T-helper 17 cell (primary cell): ENCODE results near the gene PLD1. TPM values are rescaled to one million over a fixed set of nuclear protein-coding genes. Genes with fewer than 3 reads are reported as not detected.
"Not testable (repeated sequence)": the region's sequence is repeated elsewhere in the genome, so short reads cannot be mapped to it uniquely, and the experiment has no call there.

Experiments
- ATAC-seq: fragments of 150-1000 bp; cut with Tn5 transposase; 2 replicates; pipeline ENCODE4 v1.10.0; 2021; ENCODE audit warnings: mild to moderate bottlenecking, moderate library complexity
- DNase-seq, 3 donors: peaks; one replicate each; pipeline versions ENCODE4 v3.0.0 to v3.0.0-alpha.2; 2020 to 2021
- H3K9me3 ChIP-seq: one replicate; pipeline ENCODE4 v1.7.0; 2013; ENCODE audit warnings: low read length, mild to moderate bottlenecking; ENCODE audit not compliant: control insufficient read depth, poor library complexity, severe bottlenecking
- H3K27ac Mint-ChIP-seq: one replicate; pipeline ENCODE4 v1.8.0; 2022; ENCODE audit warnings: mild to moderate bottlenecking, moderate library complexity, mixed read lengths
- H3K27me3 Mint-ChIP-seq: one replicate; pipeline ENCODE4 v1.8.0; 2022; ENCODE audit warnings: mixed read lengths
- H3K36me3 Mint-ChIP-seq: one replicate; pipeline ENCODE4 v1.8.0; 2022; ENCODE audit warnings: low read depth, mixed read lengths
- H3K4me1 Mint-ChIP-seq: one replicate; pipeline ENCODE4 v1.8.0; 2022; ENCODE audit warnings: mild to moderate bottlenecking, mixed read lengths
- H3K4me3 Mint-ChIP-seq: one replicate; pipeline ENCODE4 v1.8.0; 2022; ENCODE audit warnings: mild to moderate bottlenecking, moderate library complexity, mixed read lengths
- total RNA-seq, 4 donors: library from RNA in 2 of 4; stranded (reverse) in 2 of 4; gene quantifications; one replicate each; pipeline ENCODE4 v1.2.3 and lab custom pipeline; 2022 to 2026

PLD1 gene
- total RNA-seq, 2 donors from 2014 or later: 6.2 to 9.4 TPM

GRCh38 chr3:171712171-171712938, 97.9 kb downstream of the PLD1 start:
- H3K9me3 ChIP-seq: no peaks in the 10 kb centered on the region
- DNase-seq (no peak), ATAC-seq (no peak)
- peaks cover 2% of the 10 kb centered on the region for H3K36me3 Mint-ChIP-seq
- no peak overlapping the region for H3K27ac Mint-ChIP-seq
- H3K4me1 Mint-ChIP-seq: peaks cover 4% of the 10 kb centered on the region
- no peaks in the 10 kb centered on the region for H3K27me3 Mint-ChIP-seq
- no peak overlapping the region for H3K4me3 Mint-ChIP-seq

GRCh38 chr3:171711461-171712170, 98.7 kb downstream of the PLD1 start:
- H3K9me3 ChIP-seq: no peaks in the 10 kb centered on the region
- no peak overlapping the region for H3K4me3 Mint-ChIP-seq
- DNase-seq: no peak
- H3K27me3 Mint-ChIP-seq: no peaks in the 10 kb centered on the region
- ATAC-seq: no peak
- peaks cover 4% of the 10 kb centered on the region for H3K4me1 Mint-ChIP-seq
- H3K27ac Mint-ChIP-seq: no peak overlapping the region
- H3K36me3 Mint-ChIP-seq: peaks cover 2% of the 10 kb centered on the region

GRCh38 chr3:171710359-171710758, 99.9 kb downstream of the PLD1 start:
- no peaks in the 10 kb centered on the region for H3K9me3 ChIP-seq
- DNase-seq: no peak
- Mint-ChIP-seq H3K4me3 (no peak overlapping the region), H3K36me3 (peaks cover 2% of the 10 kb centered on the region), H3K4me1 (peaks cover 4% of the 10 kb centered on the region), H3K27me3 (no peaks in the 10 kb centered on the region), H3K27ac (no peak overlapping the region)
- no peak for ATAC-seq

- DNase-seq (no peak), ATAC-seq (no peak)
- no peaks in the 10 kb centered on the region for H3K27me3 Mint-ChIP-seq
- no peak overlapping the region for H3K27ac Mint-ChIP-seq
- no peaks in the 10 kb centered on the region for H3K9me3 ChIP-seq
- H3K36me3 Mint-ChIP-seq: no peaks in the 10 kb centered on the region
- no peaks in the 10 kb centered on the region for H3K4me1 Mint-ChIP-seq
- no peak overlapping the region for H3K4me3 Mint-ChIP-seq
These were observed 105.5 kb downstream of the PLD1 start for GRCh38 chr3:171704814-171705213.

- DNase-seq: no peak
- no peaks in the 10 kb centered on the region for H3K27me3 Mint-ChIP-seq
These were observed 106.3 kb downstream of the PLD1 start for GRCh38 chr3:171704002-171704401.

GRCh38 chr3:171703144-171703543, 107.1 kb downstream of the PLD1 start:
- DNase-seq (no peak), ATAC-seq (no peak)
- no peaks in the 10 kb centered on the region for H3K9me3 ChIP-seq
- no peaks in the 10 kb centered on the region for H3K27me3 Mint-ChIP-seq
- no peak overlapping the region for H3K4me3 Mint-ChIP-seq
- peaks cover 2% of the 10 kb centered on the region for H3K36me3 Mint-ChIP-seq
- no peak overlapping the region for H3K27ac Mint-ChIP-seq
- no peaks in the 10 kb centered on the region for H3K4me1 Mint-ChIP-seq

More at GRCh38 chr3:171704002-171704401, 106.3 kb downstream of the PLD1 start:
- H3K4me3 Mint-ChIP-seq: no peak overlapping the region
- no peaks in the 10 kb centered on the region for H3K9me3 ChIP-seq
- H3K4me1 Mint-ChIP-seq: no peaks in the 10 kb centered on the region
- H3K27ac Mint-ChIP-seq: no peak overlapping the region
- no peak for ATAC-seq
- H3K36me3 Mint-ChIP-seq: no peaks in the 10 kb centered on the region

- DNase-seq (no peak), ATAC-seq (no peak)
- Mint-ChIP-seq H3K27me3 (peaks cover 4% of the 10 kb centered on the region), H3K36me3 (peaks cover 2% of the 10 kb centered on the region), H3K4me3 (no peak overlapping the region), H3K4me1 (no peaks in the 10 kb centered on the region), H3K27ac (no peak overlapping the region)
- no peaks in the 10 kb centered on the region for H3K9me3 ChIP-seq
These were observed 109.6 kb downstream of the PLD1 start for GRCh38 chr3:171700653-171701052.

GRCh38 chr3:171700157-171700556, 110.1 kb downstream of the PLD1 start:
- Mint-ChIP-seq H3K36me3 (peaks cover 2% of the 10 kb centered on the region), H3K4me3 (no peak overlapping the region), H3K4me1 (no peaks in the 10 kb centered on the region), H3K27me3 (peaks cover 4% of the 10 kb centered on the region), H3K27ac (no peak overlapping the region)
- H3K9me3 ChIP-seq: no peaks in the 10 kb centered on the region
- ATAC-seq (no peak), DNase-seq (no peak)

GRCh38 chr3:171699601-171700000, 110.7 kb downstream of the PLD1 start:
- Mint-ChIP-seq H3K27me3 (peaks cover 4% of the 10 kb centered on the region), H3K4me1 (no peaks in the 10 kb centered on the region), H3K36me3 (peaks cover 2% of the 10 kb centered on the region), H3K4me3 (no peak overlapping the region), H3K27ac (no peak overlapping the region)
- ATAC-seq (no peak), DNase-seq (no peak)
- H3K9me3 ChIP-seq: no peaks in the 10 kb centered on the region

GRCh38 chr3:171696805-171697204, 113.5 kb downstream of the PLD1 start:
- Mint-ChIP-seq H3K27me3 (peaks cover 4% of the 10 kb centered on the region), H3K27ac (no peak overlapping the region)
- DNase-seq: no peak

GRCh38 chr3:171695426-171695825, 114.9 kb downstream of the PLD1 start:
- Mint-ChIP-seq H3K27ac (no peak overlapping the region), H3K27me3 (peaks cover 4% of the 10 kb centered on the region), H3K4me1 (peaks cover 5% of the 10 kb centered on the region), H3K36me3 (peaks cover 7% of the 10 kb centered on the region), H3K4me3 (no peak overlapping the region)
- no peaks in the 10 kb centered on the region for H3K9me3 ChIP-seq
- no peak for DNase-seq
- ATAC-seq: no peak

More at GRCh38 chr3:171696805-171697204, 113.5 kb downstream of the PLD1 start:
- H3K9me3 ChIP-seq: no peaks in the 10 kb centered on the region
- Mint-ChIP-seq H3K36me3 (peaks cover 4% of the 10 kb centered on the region), H3K4me1 (no peaks in the 10 kb centered on the region), H3K4me3 (no peak overlapping the region)
- ATAC-seq: no peak

- H3K4me1 Mint-ChIP-seq: peaks cover 8% of the 10 kb centered on the region
- DNase-seq (no peak), ATAC-seq (no peak)
- H3K4me3 Mint-ChIP-seq: no peak overlapping the region
- peaks cover 4% of the 10 kb centered on the region for H3K27me3 Mint-ChIP-seq
- H3K9me3 ChIP-seq: no peaks in the 10 kb centered on the region
- H3K27ac Mint-ChIP-seq: no peak overlapping the region
- H3K36me3 Mint-ChIP-seq: peaks cover 10% of the 10 kb centered on the region
These were observed 115.4 kb downstream of the PLD1 start for GRCh38 chr3:171694888-171695287.

- not testable (repeated sequence) for H3K9me3 ChIP-seq, H3K4me3 Mint-ChIP-seq, ATAC-seq, H3K27me3 Mint-ChIP-seq, DNase-seq, H3K4me1 Mint-ChIP-seq, H3K36me3 Mint-ChIP-seq, H3K27ac Mint-ChIP-seq
These were observed 117.7 kb downstream of the PLD1 start for GRCh38 chr3:171692551-171692950.
